Glomerular visceral epithelial cell (primary cell): ENCODE results near the gene KIRREL2.
"Not testable (repeated sequence)": the region's sequence is repeated elsewhere in the genome, so short reads cannot be mapped to it uniquely, and the experiment has no call there.

Experiments
- DNase-seq: peaks from one replicate; pipeline ENCODE4 v3.0.0-alpha.2; 2016; ENCODE audit errors: extremely low spot score

The KIRREL2 gene

GRCh38 chr19:35856546-35857149 lies at the start of gene KIRREL2:
Gene KIRREL2 (plus strand): TSS chr19:35856911. CDS start chr19:35857120, 209 bp downstream.
- no peak for DNase-seq

- no peak for DNase-seq
Observed at GRCh38 chr19:35807633-35808032, 49.1 kb upstream of the KIRREL2 start.

- DNase-seq = no peak
Observed at GRCh38 chr19:35811317-35812219, 45.1 kb upstream of the KIRREL2 start.

- no peak for DNase-seq
Observed at GRCh38 chr19:35812220-35813042, 44.3 kb upstream of the KIRREL2 start, which contains the start of gene PRODH2. Gene PRODH2 (minus strand): TSS chr19:35812845. CDS start chr19:35812805, 40 bp downstream.

DNA sequence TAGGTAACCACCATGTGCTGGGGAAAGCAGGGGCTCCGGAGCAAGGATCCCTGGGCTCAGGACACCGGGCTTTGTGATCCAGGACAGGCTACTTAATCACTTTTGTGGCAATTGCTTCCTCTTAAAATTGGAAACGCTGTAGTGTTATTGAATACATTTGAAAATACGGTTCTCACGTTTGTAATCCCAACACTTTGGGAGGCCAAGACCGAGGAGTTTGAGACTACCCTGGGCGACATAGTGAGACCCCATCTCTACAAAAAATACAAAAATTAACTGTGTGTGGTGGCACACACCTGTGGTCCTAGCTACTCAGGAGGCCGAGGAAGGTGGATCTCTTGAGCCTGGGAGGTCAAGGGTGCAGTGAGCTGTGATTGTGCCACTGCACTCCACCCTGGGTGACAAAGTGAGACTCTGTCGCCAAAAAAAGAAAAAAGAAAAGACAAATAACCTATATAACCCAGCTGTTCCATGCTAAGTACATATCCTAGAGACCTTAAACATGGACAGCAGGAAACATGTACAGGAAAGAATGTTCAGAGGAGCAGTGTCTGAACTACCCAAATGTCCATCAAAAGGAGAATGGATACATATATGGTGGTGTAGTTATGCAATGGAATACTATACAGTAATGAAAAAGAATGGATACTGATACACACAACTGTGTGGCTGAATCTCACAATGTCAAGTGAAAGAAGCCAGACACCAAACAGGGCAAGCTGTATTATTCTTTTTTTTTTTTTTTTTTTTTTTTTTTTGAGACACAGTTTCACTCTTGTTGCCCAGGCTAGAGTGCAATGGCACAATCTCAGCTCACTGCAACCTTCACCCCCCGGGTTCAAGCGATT lies 43.4 kb upstream of the KIRREL2 start:
- no peak for DNase-seq

GRCh38 chr19:35816262-35816661 lies 40.4 kb upstream of the KIRREL2 start:
- no peak for DNase-seq

DNA sequence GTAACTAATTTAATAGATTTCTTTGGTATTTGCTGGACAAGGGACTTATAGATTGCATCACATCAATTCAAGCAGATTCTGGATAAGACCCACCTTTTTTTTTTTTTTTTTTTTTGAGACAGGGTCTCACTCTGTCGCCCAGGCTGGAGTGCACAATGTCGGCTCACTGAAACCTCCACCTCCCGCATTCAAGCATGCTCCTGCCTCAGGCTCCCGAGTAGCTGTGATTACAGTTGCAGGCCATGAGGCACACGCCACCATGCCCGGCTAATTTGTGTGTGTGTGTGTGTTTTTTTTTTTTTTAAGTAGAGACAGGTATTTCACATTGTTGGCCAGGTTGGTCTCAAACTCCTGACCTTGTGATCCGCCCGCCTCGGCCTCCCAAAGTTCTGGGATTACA lies 39.9 kb upstream of the KIRREL2 start:
- DNase-seq = no peak

DNA sequence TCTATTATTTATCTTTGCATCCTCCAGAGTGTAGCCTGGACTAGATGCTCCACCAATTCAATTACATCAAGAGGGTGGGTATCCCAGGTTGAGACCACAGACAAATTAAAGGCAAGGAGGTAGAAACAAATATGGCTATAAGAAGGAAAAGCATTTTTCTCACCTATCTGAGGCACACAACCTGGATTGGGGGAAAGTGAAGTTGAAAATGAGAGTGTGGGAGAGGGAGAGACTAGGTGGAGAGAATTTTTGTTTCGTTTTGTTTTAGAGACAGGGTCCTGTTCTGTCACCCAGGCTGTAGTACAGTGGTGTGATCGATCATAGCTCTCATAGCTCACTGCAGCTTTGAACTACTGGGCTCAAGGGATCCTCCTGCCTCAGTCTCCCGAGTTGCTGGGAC lies 38.3 kb upstream of the KIRREL2 start:
- no peak for DNase-seq

- DNase-seq = no peak
Observed at GRCh38 chr19:35822579-35822978, 34.1 kb upstream of the KIRREL2 start.

DNA sequence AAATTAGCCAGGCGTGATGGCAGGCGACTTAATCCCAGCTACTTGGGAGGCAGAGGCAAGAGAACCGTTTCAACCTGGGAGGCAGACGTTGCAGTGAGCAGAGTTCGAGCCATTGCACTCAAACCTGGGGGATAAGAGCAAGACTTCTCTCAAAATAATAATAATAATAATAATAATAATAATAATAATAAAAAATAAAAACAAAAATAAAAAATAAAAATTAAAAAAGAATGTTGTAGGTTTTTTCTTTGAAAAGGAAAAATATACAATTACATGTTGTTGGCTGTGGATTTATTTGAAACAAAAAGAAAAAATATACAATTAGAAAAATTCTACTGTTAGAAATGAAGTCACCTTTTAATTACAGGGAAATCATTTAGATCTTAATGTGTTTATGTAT lies 32.6 kb upstream of the KIRREL2 start:
- DNase-seq = no peak

DNA sequence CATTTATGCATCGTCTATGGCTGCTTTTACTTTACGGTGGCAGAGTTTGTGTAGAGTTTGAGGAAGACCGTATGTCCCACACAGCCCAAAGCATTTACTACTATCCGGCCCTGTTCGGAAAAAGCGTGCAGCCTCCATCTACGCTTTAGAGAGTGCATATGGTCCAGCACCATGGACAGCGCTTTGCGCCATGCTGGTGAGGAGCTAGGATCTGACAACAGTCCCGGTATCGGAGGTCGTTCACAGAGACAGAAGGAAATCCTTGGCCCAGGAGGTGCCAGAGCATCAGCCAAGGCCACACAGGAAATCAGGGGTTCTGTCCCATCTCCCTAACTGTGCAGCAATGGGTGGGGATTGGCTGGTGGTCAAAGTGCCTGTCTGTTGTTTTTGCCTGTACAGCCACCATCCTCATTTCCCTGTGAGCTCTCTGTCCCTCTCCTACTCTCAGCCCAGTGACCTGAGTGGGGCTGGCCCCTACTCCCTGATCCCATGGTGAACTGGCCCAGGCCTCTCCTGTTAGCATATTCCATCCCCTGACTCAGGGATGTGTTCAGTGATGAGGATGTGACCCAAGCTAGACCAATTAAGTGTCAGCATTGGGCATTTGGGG lies 27.9 kb upstream of the KIRREL2 start:
- peak; percentile 58 for DNase-seq

- DNase-seq = no peak
Observed at GRCh38 chr19:35830986-35831385, 25.7 kb upstream of the KIRREL2 start.

GRCh38 chr19:35832054-35832453 lies 24.7 kb upstream of the KIRREL2 start:
- no peak for DNase-seq

DNA sequence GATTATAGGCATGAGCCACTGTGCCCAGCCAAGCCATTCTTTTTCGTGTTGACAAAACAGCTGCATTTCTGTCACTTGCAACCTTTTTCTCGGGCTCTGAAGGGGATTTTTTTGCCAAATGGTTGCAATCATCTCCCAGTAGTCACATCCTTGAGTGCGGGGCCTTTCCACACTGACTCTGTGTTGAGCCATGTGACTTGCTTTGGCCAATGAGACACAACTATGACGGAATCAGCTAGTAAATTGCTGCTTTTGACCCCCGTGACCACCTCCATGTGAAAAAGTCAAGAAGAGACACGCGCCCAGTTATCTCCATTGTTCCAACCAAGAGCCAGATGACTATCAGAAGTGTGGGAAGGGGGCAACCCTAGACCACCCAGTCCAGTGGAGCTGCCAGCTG lies 22.7 kb upstream of the KIRREL2 start:
- DNase-seq = no peak

DNA sequence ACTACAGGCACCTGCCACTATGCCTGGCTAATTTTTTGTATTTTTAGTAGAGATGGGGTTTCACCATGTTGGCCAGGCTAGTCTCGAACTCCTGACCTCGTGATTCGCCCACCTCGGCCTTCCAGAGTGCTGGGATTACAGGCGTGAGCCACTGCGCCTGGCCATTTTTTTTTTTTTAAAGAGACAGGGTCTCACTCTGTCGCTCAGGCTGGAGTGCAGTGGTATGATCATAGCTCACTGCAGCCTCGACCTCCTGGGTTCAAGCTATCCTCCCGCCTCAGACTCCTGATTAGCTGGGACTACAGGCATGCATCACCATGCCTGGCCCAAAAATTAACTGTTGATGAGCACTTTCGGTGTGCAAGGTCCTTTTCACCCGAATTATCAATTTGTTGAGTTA lies 20.6 kb upstream of the KIRREL2 start:
- not testable (repeated sequence) for DNase-seq

GRCh38 chr19:35841961-35842595 lies 14.6 kb upstream of the KIRREL2 start:
- no peak for DNase-seq

DNA sequence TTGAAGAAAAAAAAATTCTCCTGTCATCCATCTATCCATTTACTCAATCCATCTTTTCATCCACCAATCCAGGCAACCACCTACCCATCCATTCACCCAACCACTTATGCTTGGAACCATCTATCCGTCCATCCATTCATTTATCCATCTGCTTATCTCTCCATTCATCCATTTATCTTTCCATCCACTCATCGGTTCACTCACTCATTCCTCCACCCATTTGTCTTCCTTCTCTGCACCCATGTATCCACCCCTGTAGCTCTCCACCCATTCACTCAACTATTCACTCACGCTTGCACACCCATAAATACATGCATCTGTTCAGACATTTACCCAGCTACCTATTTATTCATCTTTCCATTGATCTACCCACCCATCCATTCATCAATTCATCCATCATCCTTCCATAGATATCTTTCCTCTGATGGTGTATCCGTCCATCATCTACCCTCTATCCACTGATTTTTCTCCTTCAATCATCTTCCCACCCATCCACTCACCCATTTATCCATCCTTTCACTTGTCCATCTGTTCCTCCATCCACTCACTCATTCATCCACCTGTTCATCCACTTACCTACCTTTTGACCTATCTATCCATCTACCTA lies 13.9 kb upstream of the KIRREL2 start:
- no peak for DNase-seq

DNA sequence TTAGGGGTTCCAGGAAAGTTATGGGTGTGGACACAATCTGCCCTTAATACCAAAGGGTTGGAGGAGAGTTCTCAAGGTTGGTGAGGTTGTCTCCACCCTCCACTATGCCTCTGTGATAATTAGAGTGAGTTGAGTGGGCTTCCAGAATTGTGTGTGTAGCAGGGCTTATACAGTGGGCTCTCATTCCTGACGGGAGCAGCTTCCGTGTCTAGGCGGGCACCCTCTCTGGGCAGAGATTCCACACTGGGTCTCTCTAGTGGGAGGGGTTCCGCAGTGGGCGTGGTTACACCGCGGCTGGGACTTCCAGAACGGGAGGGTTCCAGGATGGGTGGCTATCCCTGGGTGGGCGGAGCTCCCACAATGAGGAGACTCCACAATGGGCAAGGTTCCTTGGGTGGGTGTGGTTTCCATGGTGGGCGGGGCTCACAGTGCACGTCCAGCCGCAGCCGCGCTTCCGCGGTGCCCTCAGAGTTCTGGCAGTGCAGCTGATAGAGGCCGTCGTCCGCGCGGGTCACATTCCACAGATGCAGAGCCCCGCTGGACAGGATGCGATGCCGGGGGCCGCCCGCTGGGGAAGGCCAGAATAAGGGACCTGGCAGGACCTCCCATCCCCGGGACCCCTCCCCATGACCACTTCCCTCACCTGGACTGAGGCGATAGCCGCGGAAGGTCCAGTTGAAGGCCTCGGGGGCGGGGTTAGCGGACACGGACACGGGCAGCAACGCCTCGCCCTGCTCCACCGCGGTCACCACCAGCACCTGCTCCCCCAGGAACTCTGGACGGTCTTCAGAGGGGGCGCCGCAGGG lies 12.8 kb upstream of the KIRREL2 start:
- DNase-seq = no peak
